A673 (cell line): ENCODE results near the gene ARTN. TPM values are rescaled to one million over a fixed set of nuclear protein-coding genes. Genes with fewer than 3 reads are reported as not detected.

Experiments used
- BruUV-seq: library from RNA; stranded (reverse); fragments of 400-500 nt; replicated peaks from 2 replicates; lab custom pipeline; 2021; lab: Mats Ljungman, UMichigan
- CTCF ChIA-PET: fragments of 300-600 bp; sonication (Branson Sonifier 250); formaldehyde crosslinking; loops from one replicate; lab custom pipeline; 2022; ENCODE audit warnings: antibody characterized with exemption; lab: Charles Lee
- POLR2A ChIA-PET: fragments of 300-600 bp; sonication (Branson Sonifier 250); formaldehyde crosslinking; loops from one replicate; lab custom pipeline; 2022; ENCODE audit warnings: antibody characterized with exemption; ENCODE audit not compliant: low non-redundant PET; lab: Charles Lee
- DNase-seq: peaks from one replicate; pipeline ENCODE4 v3.0.0-alpha.2; 2015; ENCODE audit warnings: low spot score
- H3K27ac ChIP-seq: fragments of 200-600 bp; sonication (generic); 2 replicates; pipeline ENCODE4 v1.5.1; 2016; ENCODE audit warnings: mixed run types, low read depth, mild to moderate bottlenecking, mixed read lengths, antibody characterized with exemption, low read length; ENCODE audit not compliant: poor library complexity, severe bottlenecking
- H3K27me3 ChIP-seq: fragments of 200-600 bp; sonication (generic); replicated peaks from 2 replicates; pipeline ENCODE4 v1.6.1; 2017; ENCODE audit warnings: mixed run types, low read depth, mild to moderate bottlenecking, mixed read lengths, antibody characterized with exemption, low read length; ENCODE audit not compliant: insufficient read depth, poor library complexity
- H3K36me3 ChIP-seq: fragments of 200-600 bp; sonication (generic); 2 replicates; pipeline ENCODE4 v1.6.1; 2016; ENCODE audit warnings: mixed run types, mild to moderate bottlenecking, mixed read lengths, antibody characterized with exemption, low read length; ENCODE audit not compliant: insufficient read depth, poor library complexity, severe bottlenecking
- H3K4me1 ChIP-seq: fragments of 200-600 bp; sonication (generic); 2 replicates; pipeline ENCODE4 v1.6.1; 2017; ENCODE audit warnings: mixed run types, mild to moderate bottlenecking, mixed read lengths, antibody characterized with exemption, low read length; ENCODE audit not compliant: insufficient read depth, poor library complexity, severe bottlenecking
- H3K4me3 ChIP-seq: fragments of 200-600 bp; sonication (generic); 2 replicates; pipeline ENCODE4 v1.5.1; 2016; ENCODE audit warnings: low read depth, mixed run types, mild to moderate bottlenecking, mixed read lengths, low read length; ENCODE audit not compliant: poor library complexity, severe bottlenecking
- H3K9me3 ChIP-seq: fragments of 200-600 bp; sonication (generic); 2 replicates; pipeline ENCODE4 v1.6.1; 2016; ENCODE audit warnings: mixed run types, low read depth, mild to moderate bottlenecking, mixed read lengths, antibody characterized with exemption, low read length; ENCODE audit not compliant: poor library complexity, severe bottlenecking
- CTCF ChIP-seq: fragments of 300-800, 200-600 bp; sonication (generic); conservative IDR thresholded peaks from 2 replicates; pipeline ENCODE4 v1.5.1; 2017; ENCODE audit warnings: low read depth, mild to moderate bottlenecking, antibody characterized with exemption, low read length, moderate library complexity, mixed read lengths
- EZH2 ChIP-seq: fragments of 200-600 bp; sonication (generic); IDR thresholded peaks from 2 replicates; pipeline ENCODE4 v1.6.1; 2017; ENCODE audit warnings: borderline replicate concordance, low read depth, mild to moderate bottlenecking, mixed read lengths, antibody characterized with exemption, low read length; ENCODE audit not compliant: poor library complexity, severe bottlenecking
- intact Hi-C: fragments of 100-400 bp; cut with micrococcal nuclease; formaldehyde crosslinking; loops from one replicate; pipeline ENCODE4 v1.10.0; 2022; ENCODE audit not compliant: unreplicated experiment
- total RNA-seq: library from RNA; stranded (reverse); gene quantifications from 2 replicates; pipeline ENCODE4 v1.2.3, GENCODE V29; 2021

The ARTN gene
- total RNA-seq, 1 experiment from 2014 or later, result 28.1 TPM

- no peak for TF ChIP-seq EZH2
- no peak for TF ChIP-seq CTCF
- DNase-seq, result no peak
- H3K27me3 ChIP-seq, result no peaks in the 10 kb centered on the region
- ChIA-PET POLR2A (interaction anchor here (0.6 kb wide), 1 partner anchor 8 kb away, joined by 3 read pairs; the partner anchor contains the start of gene DPH2), CTCF (no interaction called here)
- H3K9me3 ChIP-seq, result no peaks in the 10 kb centered on the region
- intact Hi-C loops, result no loop called here
- no peak overlapping the region for H3K4me3 ChIP-seq
- peaks cover 27% of the 10 kb centered on the region for H3K36me3 ChIP-seq
- BruUV-seq, result TSS peak; percentile 33
- peaks cover 27% of the 10 kb centered on the region for H3K4me1 ChIP-seq
- peak overlapping the region; percentile 17 for H3K27ac ChIP-seq
These were observed 44.0 kb downstream of the ARTN start for GRCh38 chr1:43977376-43978263.

GRCh38 chr1:43978264-43978550, 44.6 kb downstream of the ARTN start:
- ChIA-PET POLR2A (interaction anchor here (0.6 kb wide), 1 partner anchor 9 kb away, joined by 3 read pairs; the partner anchor contains the start of gene DPH2), CTCF (no interaction called here)
- intact Hi-C loops, result no loop called here
- no peak for TF ChIP-seq EZH2
- TF ChIP-seq CTCF, result no peak
- Histone ChIP-seq H3K36me3 (peaks cover 27% of the 10 kb centered on the region), H3K27ac (peak overlapping the region; percentile 17), H3K27me3 (no peaks in the 10 kb centered on the region), H3K4me3 (peak overlapping the region; percentile 53), H3K4me1 (peaks cover 27% of the 10 kb centered on the region), H3K9me3 (no peaks in the 10 kb centered on the region)
- BruUV-seq, result no TSS peak
- DNase-seq, result no peak

GRCh38 chr1:43978551-43979260, 45.1 kb downstream of the ARTN start, which contains the start of gene B4GALT2:
Gene B4GALT2, plus strand, starts transcription at chr1:43979210. Its CDS starts 1,951 bp downstream, at chr1:43981161.
- no peaks in the 10 kb centered on the region for H3K27me3 ChIP-seq
- peak; percentile 69 for DNase-seq
- CTCF ChIA-PET, result no interaction called here

More at GRCh38 chr1:43978551-43979260, 45.1 kb downstream of the ARTN start, which contains the start of gene B4GALT2:
- H3K9me3 ChIP-seq, result no peaks in the 10 kb centered on the region
- peak within 1 kb of the TSS; percentile 65 for H3K4me3 ChIP-seq
- intact Hi-C loops, result no loop called here
- H3K36me3 ChIP-seq, result peaks cover 27% of the 10 kb centered on the region
- peaks cover 27% of the 10 kb centered on the region for H3K4me1 ChIP-seq
- H3K27ac ChIP-seq, result peak within 1 kb of the TSS; percentile 85
- POLR2A ChIA-PET, result no interaction called here
- TF ChIP-seq CTCF (no peak), EZH2 (no peak)
- BruUV-seq, result no TSS peak
